ENCODE measurements around the gene PPFIA4. TPM values are rescaled to one million over a fixed set of nuclear protein-coding genes. Genes with fewer than 3 reads are reported as not detected.

PPFIA4 gene
- polyA plus RNA-seq, 1 experiment, result 3.8 TPM

DNA sequence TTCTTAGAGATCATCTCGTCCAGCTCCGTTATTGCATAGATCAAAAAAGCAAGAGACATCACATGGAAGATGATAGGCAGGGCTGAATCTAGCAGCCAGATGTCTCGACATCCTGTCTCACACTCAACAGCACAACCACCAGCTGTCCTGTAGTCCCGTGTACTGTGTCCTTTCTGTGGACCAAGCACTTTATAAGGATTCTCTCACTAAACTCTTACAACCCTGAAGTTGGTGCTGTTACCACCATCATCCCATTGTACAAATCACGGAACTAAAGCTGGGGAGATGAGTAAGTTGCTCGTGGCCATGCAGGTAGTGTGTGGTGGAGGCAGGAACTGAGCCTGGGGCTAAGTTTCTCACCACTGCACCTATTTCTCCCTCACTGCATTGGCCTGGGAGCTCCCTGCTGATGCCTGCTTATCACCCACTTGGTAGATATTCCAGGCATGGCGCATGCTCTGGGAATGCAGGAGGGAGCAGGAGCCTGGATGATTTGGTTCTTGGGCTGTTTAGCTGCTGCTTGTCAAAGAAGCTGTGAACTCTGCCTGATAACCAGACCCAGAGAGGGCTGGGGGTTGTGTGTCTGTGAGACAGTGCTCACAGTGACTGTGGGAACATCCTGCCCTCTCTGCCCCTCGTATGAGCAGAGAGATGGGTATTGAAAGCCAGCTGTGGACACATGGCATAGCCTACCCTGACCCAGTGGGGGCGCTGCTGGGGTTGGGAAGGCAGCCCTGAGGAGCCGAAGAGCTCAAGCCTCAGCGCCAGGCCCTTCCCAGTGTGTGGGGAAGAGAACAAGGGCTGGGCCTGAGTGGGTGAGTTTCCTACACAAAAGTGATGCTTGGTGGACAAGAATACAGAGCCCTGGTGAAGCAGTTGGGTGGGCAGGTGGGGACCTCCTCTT lies 13.6 kb downstream of the PPFIA4 start:
- TF ChIP-seq, protein P1, sequence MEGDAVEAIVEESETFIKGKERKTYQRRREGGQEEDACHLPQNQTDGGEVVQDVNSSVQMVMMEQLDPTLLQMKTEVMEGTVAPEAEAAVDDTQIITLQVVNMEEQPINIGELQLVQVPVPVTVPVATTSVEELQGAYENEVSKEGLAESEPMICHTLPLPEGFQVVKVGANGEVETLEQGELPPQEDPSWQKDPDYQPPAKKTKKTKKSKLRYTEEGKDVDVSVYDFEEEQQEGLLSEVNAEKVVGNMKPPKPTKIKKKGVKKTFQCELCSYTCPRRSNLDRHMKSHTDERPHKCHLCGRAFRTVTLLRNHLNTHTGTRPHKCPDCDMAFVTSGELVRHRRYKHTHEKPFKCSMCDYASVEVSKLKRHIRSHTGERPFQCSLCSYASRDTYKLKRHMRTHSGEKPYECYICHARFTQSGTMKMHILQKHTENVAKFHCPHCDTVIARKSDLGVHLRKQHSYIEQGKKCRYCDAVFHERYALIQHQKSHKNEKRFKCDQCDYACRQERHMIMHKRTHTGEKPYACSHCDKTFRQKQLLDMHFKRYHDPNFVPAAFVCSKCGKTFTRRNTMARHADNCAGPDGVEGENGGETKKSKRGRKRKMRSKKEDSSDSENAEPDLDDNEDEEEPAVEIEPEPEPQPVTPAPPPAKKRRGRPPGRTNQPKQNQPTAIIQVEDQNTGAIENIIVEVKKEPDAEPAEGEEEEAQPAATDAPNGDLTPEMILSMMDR (IDR thresholded peaks at IDR 0.05; ENCODE audit: insufficient read depth, low read depth, low read length), result peak; percentile 24; the same call in 1 of the 2 replicates
- CTCF ChIA-PET, result interaction anchor here (0.6 to 10.0 kb wide), 49 partner anchors 8 to 302 kb away, joined by 3 to 162 read pairs (median 5); partner anchors contain the start of genes ADORA1, MYBPH, MYOG and PPFIA4
- H3K36me3 ChIP-seq (ENCODE audit: control insufficient read depth, insufficient read depth, low read length), result no peaks in the 10 kb centered on the region; the same call in 1 of the 2 replicates
- DNase-seq (ENCODE audit: low read depth), result no peak
- H3K4me3 ChIP-seq (ENCODE audit: low read depth, low read length), result no peak overlapping the region
- no peaks in the 10 kb centered on the region for H3K27me3 ChIP-seq (ENCODE audit: control insufficient read depth, insufficient read depth, low read length)
- POLR2A ChIA-PET, result no interaction called here

- no peaks in the 10 kb centered on the region for H3K27me3 ChIP-seq (ENCODE audit: control insufficient read depth, insufficient read depth, low read length)
- H3K4me3 ChIP-seq (ENCODE audit: low read depth, low read length), result no peak overlapping the region
- POLR2A ChIA-PET, result no interaction called here
- TF ChIP-seq, protein P1 (IDR thresholded peaks at IDR 0.05; ENCODE audit: insufficient read depth, low read depth, low read length), result no peak
- CTCF ChIA-PET, result interaction anchor here (1.2 to 10.0 kb wide), 19 partner anchors 7 to 228 kb away, joined by 3 to 162 read pairs (median 13); partner anchors contain the start of genes ADORA1, MYBPH, PPFIA4 and TMEM183A
- peaks cover 2% of the 10 kb centered on the region; the same call in 1 of the 2 replicates for H3K36me3 ChIP-seq (ENCODE audit: control insufficient read depth, insufficient read depth, low read length)
- no peak for DNase-seq (ENCODE audit: low read depth)
Observed at GRCh38 chr1:203040513-203041275, 14.4 kb downstream of the PPFIA4 start.

GRCh38 chr1:203041351-203041932 lies 15.2 kb downstream of the PPFIA4 start:
- TF ChIP-seq, protein P1 (IDR thresholded peaks at IDR 0.05; ENCODE audit: insufficient read depth, low read depth, low read length), result no peak
- Histone ChIP-seq H3K27me3 (ENCODE audit: control insufficient read depth, insufficient read depth, low read length) (no peaks in the 10 kb centered on the region), H3K36me3 (ENCODE audit: control insufficient read depth, insufficient read depth, low read length) (peaks cover 5% of the 10 kb centered on the region), H3K4me3 (ENCODE audit: low read depth, low read length) (no peak overlapping the region)
- ChIA-PET POLR2A (no interaction called here), CTCF (interaction anchor here (0.8 to 10.0 kb wide), 12 partner anchors 11 to 227 kb away, joined by 4 to 162 read pairs (median 57); partner anchors contain the start of genes ADORA1, MYBPH and PPFIA4)
- DNase-seq (ENCODE audit: low read depth), result no peak

GRCh38 chr1:203043830-203044545 lies 17.7 kb downstream of the PPFIA4 start:
- TF ChIP-seq, protein P1 (IDR thresholded peaks at IDR 0.05; ENCODE audit: insufficient read depth, low read depth, low read length), result no peak
- ChIA-PET CTCF (interaction anchor here (0.6 to 10.0 kb wide), 5 partner anchors 25 to 225 kb away, joined by 3 to 162 read pairs (median 7); no protein-coding TSS in a partner anchor), POLR2A (no interaction called here)
- Histone ChIP-seq H3K4me3 (ENCODE audit: low read depth, low read length) (no peak overlapping the region), H3K36me3 (ENCODE audit: control insufficient read depth, insufficient read depth, low read length) (peaks cover 7% of the 10 kb centered on the region), H3K27me3 (ENCODE audit: control insufficient read depth, insufficient read depth, low read length) (no peaks in the 10 kb centered on the region)
- DNase-seq (ENCODE audit: low read depth), result no peak
